Karpas-422 (cell line): ENCODE data around the gene DR1. TPM values are rescaled to one million over a fixed set of nuclear protein-coding genes. Genes with fewer than 3 reads are reported as not detected.

ENCODE experiments used
- DNase-seq: peaks from one replicate; pipeline ENCODE4 v3.0.0-alpha.2; 2015
- H2AFZ ChIP-seq: fragments of 200-600 bp; sonication (generic); 2 replicates; pipeline ENCODE4 v1.6.1; 2014; ENCODE audit warnings: antibody characterized with exemption, low read length, mixed read lengths
- H3K27ac ChIP-seq: fragments of 200-600 bp; sonication (generic); 2 replicates; pipeline ENCODE4 v1.5.1; 2014; ENCODE audit warnings: mild to moderate bottlenecking, low read length, moderate library complexity
- H3K27me3 ChIP-seq: fragments of 200-600 bp; sonication (generic); 2 replicates; pipeline ENCODE4 v1.6.1; 2014; ENCODE audit warnings: low read length, mixed read lengths
- H3K36me3 ChIP-seq: fragments of 200-600 bp; sonication (generic); 2 replicates; pipeline ENCODE4 v1.6.1; 2014; ENCODE audit warnings: low read length, mixed read lengths; ENCODE audit not compliant: insufficient read depth
- H3K4me1 ChIP-seq: fragments of 200-600 bp; sonication (generic); 2 replicates; pipeline ENCODE4 v1.6.1; 2014; ENCODE audit warnings: mild to moderate bottlenecking, low read length, mixed read lengths
- H3K4me2 ChIP-seq: fragments of 200-600 bp; sonication (generic); 2 replicates; pipeline ENCODE4 v1.6.1; 2014; ENCODE audit warnings: low read length, low read depth, mild to moderate bottlenecking; ENCODE audit not compliant: poor library complexity, severe bottlenecking
- H3K4me3 ChIP-seq: fragments of 200-600 bp; sonication (generic); 2 replicates; pipeline ENCODE4 v1.5.1; 2014; ENCODE audit warnings: mild to moderate bottlenecking, antibody characterized with exemption, low read length, mixed read lengths
- H3K79me2 ChIP-seq: fragments of 200-600 bp; sonication (generic); 2 replicates; pipeline ENCODE4 v1.6.1; 2014; ENCODE audit warnings: mild to moderate bottlenecking, low read length, mixed read lengths
- H3K9ac ChIP-seq: fragments of 200-600 bp; sonication (generic); 2 replicates; pipeline ENCODE4 v1.6.0; 2014; ENCODE audit warnings: low read length
- H3K9me2 ChIP-seq: fragments of 200-600 bp; sonication (generic), shearing (Covaris generic); replicated peaks from 2 replicates; pipeline ENCODE4 v1.6.0; 2014; ENCODE audit warnings: mild to moderate bottlenecking, low read length, moderate library complexity; ENCODE audit not compliant: insufficient read depth
- H3K9me3 ChIP-seq: fragments of 300-700, 200-600 bp; sonication (generic); 2 replicates; pipeline ENCODE4 v1.6.1; 2014; ENCODE audit warnings: low read length, mixed read lengths
- H4K20me1 ChIP-seq: fragments of 200-600 bp; sonication (generic); 2 replicates; pipeline ENCODE4 v1.6.1; 2014; ENCODE audit warnings: mild to moderate bottlenecking, antibody characterized with exemption, low read length, low read depth; ENCODE audit not compliant: insufficient read depth
- small RNA-seq: library from RNA; depleted of rRNA; stranded (forward); fragments of <200 nt; gene quantifications from one replicate; pipeline ENCODE3, GENCODE V24; 2014
- total RNA-seq: library from RNA; depleted of rRNA; stranded (reverse); fragments of >200 nt; shearing (Covaris generic); gene quantifications from 2 replicates; pipeline ENCODE4 v1.2.3, GENCODE V29; 2014; ENCODE audit warnings: low replicate concordance; rRNA removed

Gene DR1
- total RNA-seq, 1 experiment from 2014 or later, result 26.9 TPM

DNA sequence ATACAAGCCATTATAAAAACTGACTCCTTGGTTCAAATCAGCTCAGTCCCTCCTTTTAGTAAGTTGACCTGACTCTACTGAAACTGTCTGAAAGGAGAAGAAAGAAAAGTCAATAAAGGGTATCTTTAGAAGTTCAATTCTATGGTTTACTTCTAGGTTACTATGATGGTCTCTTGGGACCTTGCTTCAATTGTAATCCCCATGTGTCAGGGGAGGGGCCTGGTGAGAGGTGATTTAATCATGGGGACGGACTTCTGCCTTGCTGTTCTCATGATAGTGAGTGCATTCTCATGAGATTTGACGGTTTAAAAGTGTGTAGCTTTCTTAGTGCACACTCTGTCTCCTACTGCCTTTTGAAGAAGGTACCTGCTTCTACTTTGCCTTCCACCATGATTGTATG is 70.5 kb downstream of the DR1 start:
- Histone ChIP-seq H3K9me2 (no peaks in the 10 kb centered on the region), H3K79me2 (no peaks in the 10 kb centered on the region), H3K4me2 (no peak overlapping the region), H3K4me1 (peaks cover 12% of the 10 kb centered on the region), H4K20me1 (no peaks in the 10 kb centered on the region), H3K9me3 (no peaks in the 10 kb centered on the region), H2AFZ (no peak overlapping the region), H3K36me3 (no peaks in the 10 kb centered on the region), H3K27me3 (no peaks in the 10 kb centered on the region), H3K4me3 (no peak overlapping the region), H3K27ac (no peak overlapping the region), H3K9ac (no peak overlapping the region)
- DNase-seq, result peak; percentile 46

Small RNAs within 50 kb of the gene (small RNA-seq; reads per million reads assigned to genes)
- not detected for gene RF00019

Other genes starting within 250 kb of the DR1 start
- gene TMED5, start 165.5 kb upstream of the DR1 start, total RNA-seq, result 43.1 and 73.6 TPM in 2 replicates
- gene CCDC18, start 165.2 kb upstream of the DR1 start, total RNA-seq, result 19.8 and 29.1 TPM in 2 replicates
- 0.04 and 0.41 TPM in 2 replicates for gene FNBP1L, start 102.2 kb downstream of the DR1 start, total RNA-seq